HCT116 (cell line): Measurements from ENCODE around the gene SRGAP3. TPM values are rescaled to one million over a fixed set of nuclear protein-coding genes. Genes with fewer than 3 reads are reported as not detected.

ENCODE experiments used
- ATAC-seq: fragments of 200-7000 bp; cut with Tn5 transposase; 2 replicates; pipeline ENCODE4 v1.9.1; 2020; ENCODE audit warnings: mild to moderate bottlenecking, moderate library complexity
- BruUV-seq: library from RNA; stranded (reverse); fragments of 400-500 nt; replicated peaks from 2 replicates; lab custom pipeline; 2021; lab: Mats Ljungman, UMichigan
- CTCF ChIA-PET: fragments of 300-600 bp; sonication (Branson Sonifier 250); formaldehyde crosslinking; loops from one replicate; lab custom pipeline; 2021; ENCODE audit warnings: antibody characterized with exemption; lab: Charles Lee
- POLR2A ChIA-PET: fragments of 300-600, 350-600 bp; sonication (Branson Sonifier 250); formaldehyde crosslinking; loops from one replicate; lab custom pipeline; 2021; ENCODE audit warnings: antibody characterized with exemption; lab: Charles Lee
- RAD21 ChIA-PET, 2 experiments: fragments of 300-600 bp; sonication (Branson Sonifier 250); formaldehyde crosslinking; loops; one replicate each; lab custom pipeline; 2023; ENCODE audit warnings: low total read pairs in 2 of 2; ENCODE audit not compliant: uncharacterized antibody in 2 of 2, unreplicated experiment in 2 of 2, low non-redundant PET in 1 of 2; lab: Charles Lee
- DNase-seq: peaks from one replicate; pipeline ENCODE4 v3.0.0-alpha.2; 2010; ENCODE audit warnings: low read depth, low spot score
- H2AFZ ChIP-seq: fragments of 200-600 bp; shearing (Covaris generic), sonication (generic); 2 replicates; pipeline ENCODE4 v1.6.1; 2017; ENCODE audit warnings: low read depth, mixed run types, mixed read lengths, antibody characterized with exemption, low read length; ENCODE audit not compliant: poor library complexity, severe bottlenecking
- H3K27ac ChIP-seq: 2 replicates; pipeline ENCODE4 v1.5.1; 2012; ENCODE audit warnings: low read depth, low read length
- H3K27me3 ChIP-seq: fragments of 200-600 bp; sonication (generic); 2 replicates; pipeline ENCODE4 v1.6.1; 2016; ENCODE audit warnings: mixed run types, low read length, mixed read lengths; ENCODE audit not compliant: insufficient read depth
- H3K36me3 ChIP-seq, 2 experiments: fragments of 200-500 bp in 1 of 2; fragments of 200-600 bp in 1 of 2; sonication (Bioruptor generic) in 1 of 2; sonication (generic) in 1 of 2; 2 replicates each; pipeline versions ENCODE4 v1.5.1 to v1.6.1; 2014 to 2016; ENCODE audit warnings: low read length in 2 of 2, inconsistent platforms in 1 of 2, mixed read lengths in 1 of 2, mixed run types in 1 of 2; ENCODE audit not compliant: insufficient read depth in 2 of 2, control insufficient read depth in 1 of 2
- H3K4me1 ChIP-seq, 2 experiments: fragments of 200-600 bp in 1 of 2; sonication (generic) in 1 of 2; 2 replicates each; pipeline versions ENCODE4 v1.5.1 to v1.6.1; 2012 to 2017; ENCODE audit warnings: low read length in 2 of 2, inconsistent platforms in 1 of 2, mild to moderate bottlenecking in 1 of 2, mixed read lengths in 1 of 2, mixed run types in 1 of 2, moderate library complexity in 1 of 2; ENCODE audit not compliant: insufficient read depth in 2 of 2, control insufficient read depth in 1 of 2
- H3K4me2 ChIP-seq: fragments of 200-600 bp; sonication (generic); 2 replicates; pipeline ENCODE4 v1.6.1; 2017; ENCODE audit warnings: mixed run types, low read length, mixed read lengths
- H3K4me3 ChIP-seq, 2 experiments: fragments of 200-600 bp in 1 of 2; sonication (generic) in 1 of 2; replicated peaks in 1 of 2; 2 replicates each; pipeline ENCODE4 v1.5.1; 2011 to 2016; ENCODE audit warnings: low read length in 2 of 2, control low read depth in 1 of 2, low read depth in 1 of 2, mild to moderate bottlenecking in 1 of 2, mixed read lengths in 1 of 2, mixed run types in 1 of 2
- H3K79me2 ChIP-seq: fragments of 200-600 bp; sonication (generic); 2 replicates; pipeline ENCODE4 v1.6.1; 2017; ENCODE audit warnings: mild to moderate bottlenecking, mixed run types, low read length, moderate library complexity, mixed read lengths; ENCODE audit not compliant: insufficient read depth
- H3K9ac ChIP-seq: fragments of 200-600 bp; sonication (generic); 2 replicates; pipeline ENCODE4 v1.6.1; 2016; ENCODE audit warnings: low read length, mixed read lengths
- H3K9me2 ChIP-seq: fragments of 200-600 bp; sonication (generic), shearing (Covaris generic); 2 replicates; pipeline ENCODE4 v1.6.1; 2017; ENCODE audit warnings: mixed run types, mild to moderate bottlenecking, moderate library complexity; ENCODE audit not compliant: insufficient read depth
- H3K9me3 ChIP-seq, 2 experiments: fragments of 200-500 bp in 1 of 2; fragments of 200-600 bp in 1 of 2; sonication (Bioruptor generic) in 1 of 2; sonication (generic) in 1 of 2; 2 replicates each; pipeline ENCODE4 v1.6.1; 2014 to 2017; ENCODE audit warnings: low read length in 2 of 2, mixed read lengths in 2 of 2, inconsistent platforms in 1 of 2, low read depth in 1 of 2, mild to moderate bottlenecking in 1 of 2, mixed run types in 1 of 2, moderate library complexity in 1 of 2; ENCODE audit not compliant: control insufficient read depth in 1 of 2, insufficient read depth in 1 of 2
- H4K20me1 ChIP-seq: fragments of 200-600 bp; sonication (generic), shearing (Covaris generic); 2 replicates; pipeline ENCODE4 v1.6.1; 2017; ENCODE audit warnings: mixed run types, mild to moderate bottlenecking, moderate library complexity; ENCODE audit not compliant: insufficient read depth
- ATF3 ChIP-seq: IDR thresholded peaks from 2 replicates; pipeline ENCODE4 v1.6.1; 2012
- CBX3 ChIP-seq: IDR thresholded peaks from 2 replicates; pipeline ENCODE4 v1.6.1; 2012; ENCODE audit warnings: low read depth
- CEBPB ChIP-seq: IDR thresholded peaks from 2 replicates; pipeline ENCODE4 v1.6.1; 2012; ENCODE audit warnings: low read depth
- CTCF ChIP-seq, 3 experiments: fragments of 200-600 bp in 1 of 3; sonication (generic) in 1 of 3; IDR thresholded peaks in 2 of 3; conservative IDR thresholded peaks in 1 of 3; 2 replicates each; pipeline ENCODE4 v1.5.1; 2012 to 2017; ENCODE audit warnings: low read depth in 2 of 3, low read length in 2 of 3, antibody characterized with exemption in 1 of 3, borderline replicate concordance in 1 of 3, control low read depth in 1 of 3, mild to moderate bottlenecking in 1 of 3, mixed read lengths in 1 of 3, mixed run types in 1 of 3, moderate library complexity in 1 of 3; ENCODE audit not compliant: insufficient read depth in 1 of 3
- EGR1 ChIP-seq: IDR thresholded peaks from 2 replicates; pipeline ENCODE4 v1.6.1; 2012; ENCODE audit warnings: low read depth
- EZH2 ChIP-seq: fragments of 200-600 bp; sonication (generic); IDR thresholded peaks from 2 replicates; pipeline ENCODE4 v1.6.1; 2017; ENCODE audit warnings: antibody characterized with exemption, mixed run types
- EZH2phosphoT487 ChIP-seq: fragments of 200-600 bp; IDR thresholded peaks from 2 replicates; pipeline ENCODE4 v1.6.1; 2018; ENCODE audit warnings: antibody characterized with exemption, borderline replicate concordance
- FOSL1 ChIP-seq: IDR thresholded peaks from 2 replicates; pipeline ENCODE4 v1.6.1; 2012; ENCODE audit warnings: low read depth
- JUND ChIP-seq: IDR thresholded peaks from 2 replicates; pipeline ENCODE4 v1.6.1; 2012
- MAX ChIP-seq: IDR thresholded peaks from 2 replicates; pipeline ENCODE4 v1.6.1; 2012
- POLR2AphosphoS5 ChIP-seq: IDR thresholded peaks from 2 replicates; pipeline ENCODE4 v1.6.1; 2011; ENCODE audit warnings: mild to moderate bottlenecking, low read depth, low read length, moderate library complexity
- SP1 ChIP-seq: IDR thresholded peaks from 2 replicates; pipeline ENCODE4 v1.6.1; 2012; ENCODE audit warnings: low read depth
- SRF ChIP-seq: IDR thresholded peaks from 2 replicates; pipeline ENCODE4 v1.6.1; 2012; ENCODE audit warnings: low read depth
- TCF7L2 ChIP-seq: IDR thresholded peaks from 2 replicates; pipeline ENCODE4 v1.7.0; 2011; ENCODE audit warnings: borderline replicate concordance, inconsistent platforms; ENCODE audit not compliant: insufficient read depth, insufficient read length; ENCODE audit errors: extremely low read depth
- ZBTB33 ChIP-seq: IDR thresholded peaks from 2 replicates; pipeline ENCODE4 v1.6.1; 2011; ENCODE audit warnings: mild to moderate bottlenecking, low read length, moderate library complexity; ENCODE audit not compliant: insufficient replicate concordance; ENCODE audit errors: extremely low read depth
- ZNF274 ChIP-seq: fragments of 200-500 bp; sonication (Bioruptor generic); IDR thresholded peaks from 2 replicates; pipeline ENCODE4 v1.6.1; 2014; ENCODE audit warnings: mild to moderate bottlenecking, low read depth, low read length, inconsistent platforms
- intact Hi-C: fragments of 100-400 bp; cut with micrococcal nuclease; formaldehyde crosslinking; loops from 2 replicates; pipeline ENCODE4 v1.10.0; 2022
- total RNA-seq: library from RNA; stranded (reverse); gene quantifications from one replicate; pipeline ENCODE4 v1.2.1, GENCODE V29; 2021; ENCODE audit not compliant: unreplicated experiment

Gene SRGAP3
- total RNA-seq, 1 experiment from 2014 or later: 8.3 TPM

GRCh38 chr3:9246189-9246588 lies 3.3 kb downstream of the SRGAP3 start:
- H4K20me1 ChIP-seq: no peaks in the 10 kb centered on the region
- H3K79me2 ChIP-seq: no peaks in the 10 kb centered on the region
- no peak overlapping the region for H3K4me2 ChIP-seq
- H3K9me2 ChIP-seq: no peaks in the 10 kb centered on the region
- POLR2A ChIA-PET: no interaction called here
- intact Hi-C loops: no loop called here
- H3K4me1 ChIP-seq: peaks cover 17 to 28% of the 10 kb centered on the region in 2 experiments
- no peaks in the 10 kb centered on the region for H3K27me3 ChIP-seq
- RAD21 ChIA-PET: no interaction called here
- H3K27ac ChIP-seq: no peak overlapping the region
- no peak overlapping the region for H3K9ac ChIP-seq
- H3K36me3 ChIP-seq: no peaks in the 10 kb centered on the region
- no TSS peak for BruUV-seq
- H3K4me3 ChIP-seq: no peak overlapping the region
- CTCF ChIA-PET: no interaction called here
- TF ChIP-seq MAX (no peak), ATF3 (no peak), SP1 (no peak), JUND (no peak), SRF (no peak), FOSL1 (no peak), POLR2AphosphoS5 (no peak)
- DNase-seq (no peak), ATAC-seq (no peak)
- no peaks in the 10 kb centered on the region for H3K9me3 ChIP-seq
- no peak overlapping the region for H2AFZ ChIP-seq

GRCh38 chr3:9244495-9245183 lies 4.8 kb downstream of the SRGAP3 start:
- no TSS peak for BruUV-seq
- no peaks in the 10 kb centered on the region for H3K36me3 ChIP-seq
- no peak overlapping the region for H3K27ac ChIP-seq
- H3K4me2 ChIP-seq: no peak overlapping the region
- no peaks in the 10 kb centered on the region for H3K79me2 ChIP-seq
- no peaks in the 10 kb centered on the region for H3K9me2 ChIP-seq
- H3K9me3 ChIP-seq: no peaks in the 10 kb centered on the region
- ChIA-PET RAD21 (no interaction called here), CTCF (no interaction called here), POLR2A (no interaction called here)
- no peaks in the 10 kb centered on the region for H3K27me3 ChIP-seq
- DNase-seq (no peak), ATAC-seq (no peak)
- intact Hi-C loops: no loop called here
- H3K4me3 ChIP-seq: no peak overlapping the region
- no peak overlapping the region for H3K9ac ChIP-seq
- no peak overlapping the region for H2AFZ ChIP-seq
- no peaks in the 10 kb centered on the region for H4K20me1 ChIP-seq
- peaks cover 7 to 15% of the 10 kb centered on the region in 2 experiments for H3K4me1 ChIP-seq
- TF ChIP-seq EZH2 (no peak), EZH2phosphoT487 (no peak), ZNF274 (no peak), EGR1 (no peak), CTCF (IDR thresholded peaks at IDR 0.05 in 2 of 3, conservative IDR thresholded peaks at IDR 0.05 in 1 of 3; ENCODE audit: borderline replicate concordance in 1 of 3, insufficient read depth in 1 of 3, low read depth in 2 of 3, low read length in 2 of 3) (no peak), FOSL1 (no peak), SP1 (no peak), CEBPB (no peak), ZBTB33 (no peak), CBX3 (no peak), MAX (no peak), TCF7L2 (no peak)
